SJSA1 (cell line): Measurements from ENCODE around the gene WDR19. TPM values are rescaled to one million over a fixed set of nuclear protein-coding genes. Genes with fewer than 3 reads are reported as not detected.
"Not testable (repeated sequence)": the region's sequence is repeated elsewhere in the genome, so short reads cannot be mapped to it uniquely, and the experiment has no call there.

ENCODE experiments used
- DNase-seq, 2 experiments: peaks; one replicate each; pipeline ENCODE4 v3.0.0-alpha.2; 2015 to 2020; ENCODE audit warnings: low spot score in 2 of 2, low read depth in 1 of 2
- H3K27ac ChIP-seq: fragments of 250-450 bp; sonication (Bioruptor Pico); 2 replicates; pipeline ENCODE4 v1.5.1; 2020; ENCODE audit warnings: mild to moderate bottlenecking, moderate library complexity
- H3K27me3 ChIP-seq: fragments of 250-450 bp; sonication (Bioruptor Pico); replicated peaks from 2 replicates; pipeline ENCODE4 v1.5.1; 2020; ENCODE audit warnings: mild to moderate bottlenecking, moderate library complexity
- H3K36me3 ChIP-seq: fragments of 250-450 bp; sonication (Bioruptor Pico); 2 replicates; pipeline ENCODE4 v1.5.1; 2020; ENCODE audit warnings: mild to moderate bottlenecking
- H3K4me1 ChIP-seq: fragments of 250-450 bp; sonication (Bioruptor Pico); replicated peaks from 2 replicates; pipeline ENCODE4 v1.6.1; 2021; ENCODE audit warnings: mild to moderate bottlenecking
- H3K4me3 ChIP-seq: fragments of 250-450 bp; sonication (Bioruptor Pico); 2 replicates; pipeline ENCODE4 v1.5.1; 2020; ENCODE audit warnings: mild to moderate bottlenecking
- H3K9me3 ChIP-seq: fragments of 250-450 bp; sonication (Bioruptor Pico); replicated peaks from 2 replicates; pipeline ENCODE4 v1.5.1; 2020; ENCODE audit warnings: mild to moderate bottlenecking
- total RNA-seq: library from RNA; depleted of rRNA; stranded (reverse); fragments of >200 nt; shearing (Covaris generic); gene quantifications from 2 replicates; pipeline ENCODE4 v1.2.3, GENCODE V29; 2014

WDR19 gene
- total RNA-seq, 1 experiment from 2014 or later: 11.1 TPM

DNA sequence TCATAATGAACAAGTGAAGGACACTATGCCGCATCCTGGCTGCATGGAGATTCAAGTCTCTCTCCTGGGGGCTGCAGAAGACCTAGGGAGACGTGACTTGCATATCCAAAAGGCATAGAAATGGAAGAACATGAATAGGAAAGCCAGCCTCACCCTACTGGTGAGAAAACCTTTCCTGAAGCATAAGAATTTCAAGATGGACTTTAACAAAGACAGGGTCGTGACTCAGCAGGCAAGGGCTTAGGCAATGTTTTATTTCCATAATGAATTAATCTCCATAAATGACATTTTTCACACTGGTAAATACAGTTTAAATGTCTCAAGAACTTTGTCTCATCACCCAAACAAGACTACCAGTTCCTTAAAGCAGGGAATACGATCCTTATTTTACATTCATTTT is 104.9 kb downstream of the WDR19 start:
- Histone ChIP-seq H3K36me3 (peaks cover 15% of the 10 kb centered on the region), H3K27ac (no peak overlapping the region), H3K27me3 (no peaks in the 10 kb centered on the region), H3K4me3 (no peak overlapping the region), H3K9me3 (no peaks in the 10 kb centered on the region), H3K4me1 (no peaks in the 10 kb centered on the region)
- DNase-seq: no peak

DNA sequence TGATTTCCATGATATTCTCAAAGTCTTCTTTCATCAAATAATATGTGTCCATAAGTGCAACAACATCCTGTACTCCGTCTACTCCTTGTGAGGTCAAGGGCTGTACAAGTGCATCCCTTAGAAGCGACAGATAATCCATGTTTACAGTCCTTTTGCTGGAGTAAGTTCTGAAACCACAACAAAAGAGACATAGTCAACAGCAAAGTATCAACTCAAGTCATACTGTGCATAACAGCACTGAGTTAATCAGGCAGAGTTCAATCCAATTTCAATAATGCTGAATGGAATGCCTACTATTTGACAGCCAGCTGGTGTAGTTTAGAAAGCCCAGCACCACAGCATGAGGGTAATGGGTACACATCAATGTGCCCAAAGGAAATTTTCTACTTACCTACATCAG is 109.4 kb downstream of the WDR19 start:
- Histone ChIP-seq H3K27ac (no peak overlapping the region), H3K9me3 (no peaks in the 10 kb centered on the region), H3K36me3 (peaks cover 24% of the 10 kb centered on the region), H3K4me3 (no peak overlapping the region), H3K27me3 (no peaks in the 10 kb centered on the region), H3K4me1 (no peaks in the 10 kb centered on the region)
- no peak for DNase-seq

DNA sequence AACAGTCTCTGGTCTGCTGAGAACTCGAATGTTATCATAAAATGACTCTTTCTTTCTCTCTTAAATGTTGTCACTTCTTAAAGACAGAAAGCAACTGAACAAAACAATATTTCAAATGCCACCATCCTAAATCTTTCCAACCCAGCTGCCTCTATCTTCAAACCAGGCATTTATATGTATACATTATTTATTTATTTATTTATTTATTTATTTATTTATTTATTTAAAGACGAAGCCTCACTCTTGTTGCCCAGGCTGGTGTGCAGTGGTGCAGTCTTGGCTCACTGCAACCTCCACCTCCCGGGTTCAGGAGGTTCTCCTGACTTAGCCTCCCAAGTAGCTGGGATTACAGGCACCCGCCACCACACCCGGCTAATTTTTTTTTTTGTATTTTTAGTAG is 110.1 kb downstream of the WDR19 start:
- H3K27me3 ChIP-seq, DNase-seq, H3K9me3 ChIP-seq, H3K4me1 ChIP-seq, H3K4me3 ChIP-seq, H3K27ac ChIP-seq: not testable (repeated sequence)
- peaks cover 24% of the 10 kb centered on the region for H3K36me3 ChIP-seq

DNA sequence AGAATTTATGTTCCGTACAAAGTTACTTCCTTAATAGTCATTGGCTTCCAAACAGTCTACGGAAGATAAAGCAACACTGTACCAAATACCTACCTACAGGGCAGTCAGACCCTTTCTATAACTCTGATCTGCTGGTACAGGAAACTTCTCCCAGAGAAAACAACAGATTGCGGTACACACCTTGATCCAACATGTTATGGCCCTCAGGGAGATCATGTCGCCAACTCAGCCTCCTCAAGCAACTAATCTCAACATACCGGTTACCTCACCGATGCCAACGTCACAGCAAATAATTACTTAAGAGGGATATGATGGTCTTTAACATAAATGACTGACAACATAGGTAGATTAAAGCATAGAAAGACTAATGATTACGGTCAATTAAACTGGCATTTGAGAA is 113.5 kb downstream of the WDR19 start:
- H3K27ac ChIP-seq: no peak overlapping the region
- H3K4me3 ChIP-seq: no peak overlapping the region
- no peak for DNase-seq
- H3K36me3 ChIP-seq: peaks cover 23% of the 10 kb centered on the region
- H3K9me3 ChIP-seq: no peaks in the 10 kb centered on the region
- H3K27me3 ChIP-seq: no peaks in the 10 kb centered on the region
- no peaks in the 10 kb centered on the region for H3K4me1 ChIP-seq

DNA sequence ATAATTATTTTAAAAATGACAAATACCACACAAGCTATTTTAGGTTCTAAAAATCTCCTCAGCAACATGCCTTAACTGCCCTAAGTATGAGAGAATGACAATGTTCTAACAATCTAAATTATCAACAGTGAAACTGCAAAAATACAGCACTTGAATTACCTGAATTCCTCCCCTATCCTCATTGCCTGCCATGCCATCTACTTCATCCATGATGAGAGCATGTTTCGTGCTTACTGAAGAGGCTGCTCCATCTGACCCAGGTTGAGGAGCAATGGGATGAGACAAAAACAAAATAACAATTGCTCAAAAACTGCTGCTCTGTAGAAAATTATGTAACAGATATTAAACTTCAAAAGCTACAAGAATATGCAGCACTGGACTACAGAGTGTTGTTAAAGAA is 120.6 kb downstream of the WDR19 start:
- no peak for DNase-seq
- no peaks in the 10 kb centered on the region for H3K9me3 ChIP-seq
- H3K36me3 ChIP-seq: peaks cover 27% of the 10 kb centered on the region
- H3K27me3 ChIP-seq: no peaks in the 10 kb centered on the region
- no peak overlapping the region for H3K27ac ChIP-seq
- no peaks in the 10 kb centered on the region for H3K4me1 ChIP-seq
- no peak overlapping the region for H3K4me3 ChIP-seq

DNA sequence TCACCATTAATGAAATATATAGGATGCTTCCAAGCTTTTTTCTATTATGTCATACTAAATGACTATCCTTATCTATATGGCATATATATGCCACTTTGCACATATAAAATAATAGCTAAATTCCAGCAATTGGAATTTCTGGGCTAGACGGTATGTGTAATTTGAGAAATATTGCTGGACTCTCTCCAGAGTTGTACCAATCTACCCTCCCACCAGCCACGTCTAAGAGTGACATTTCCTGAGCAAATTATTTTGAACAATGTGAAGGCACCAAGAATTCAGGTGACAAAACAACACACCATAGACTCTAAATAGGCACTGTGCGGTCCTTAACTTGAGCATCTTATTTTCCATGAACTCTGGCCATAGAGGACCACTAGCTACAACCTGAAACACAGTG is 121.5 kb downstream of the WDR19 start:
- Histone ChIP-seq H3K36me3 (peaks cover 31% of the 10 kb centered on the region), H3K4me1 (no peaks in the 10 kb centered on the region), H3K4me3 (no peak overlapping the region), H3K27me3 (no peaks in the 10 kb centered on the region), H3K27ac (no peak overlapping the region), H3K9me3 (no peaks in the 10 kb centered on the region)
- DNase-seq: no peak

DNA sequence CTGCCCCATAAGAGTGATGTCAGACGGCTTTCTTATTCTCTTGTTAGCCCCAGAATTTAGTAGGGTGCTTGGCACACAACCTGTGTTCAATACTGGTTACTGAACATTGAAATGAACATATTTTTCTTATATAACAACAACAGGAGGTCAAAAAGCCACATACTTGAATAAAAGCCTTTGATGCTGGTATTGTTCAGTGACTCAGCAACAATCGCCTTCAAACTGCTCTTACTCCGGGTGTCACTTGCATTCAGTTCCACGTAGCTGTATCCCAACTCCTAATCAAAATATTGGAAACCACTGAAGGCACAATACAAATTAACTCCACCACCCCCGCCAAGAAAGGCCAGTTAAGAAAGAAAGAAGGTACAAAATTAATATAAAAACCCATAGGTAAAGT is 122.3 kb downstream of the WDR19 start:
- Histone ChIP-seq H3K36me3 (peaks cover 35% of the 10 kb centered on the region), H3K9me3 (no peaks in the 10 kb centered on the region), H3K4me1 (no peaks in the 10 kb centered on the region), H3K4me3 (no peak overlapping the region), H3K27ac (no peak overlapping the region), H3K27me3 (no peaks in the 10 kb centered on the region)
- no peak for DNase-seq

DNA sequence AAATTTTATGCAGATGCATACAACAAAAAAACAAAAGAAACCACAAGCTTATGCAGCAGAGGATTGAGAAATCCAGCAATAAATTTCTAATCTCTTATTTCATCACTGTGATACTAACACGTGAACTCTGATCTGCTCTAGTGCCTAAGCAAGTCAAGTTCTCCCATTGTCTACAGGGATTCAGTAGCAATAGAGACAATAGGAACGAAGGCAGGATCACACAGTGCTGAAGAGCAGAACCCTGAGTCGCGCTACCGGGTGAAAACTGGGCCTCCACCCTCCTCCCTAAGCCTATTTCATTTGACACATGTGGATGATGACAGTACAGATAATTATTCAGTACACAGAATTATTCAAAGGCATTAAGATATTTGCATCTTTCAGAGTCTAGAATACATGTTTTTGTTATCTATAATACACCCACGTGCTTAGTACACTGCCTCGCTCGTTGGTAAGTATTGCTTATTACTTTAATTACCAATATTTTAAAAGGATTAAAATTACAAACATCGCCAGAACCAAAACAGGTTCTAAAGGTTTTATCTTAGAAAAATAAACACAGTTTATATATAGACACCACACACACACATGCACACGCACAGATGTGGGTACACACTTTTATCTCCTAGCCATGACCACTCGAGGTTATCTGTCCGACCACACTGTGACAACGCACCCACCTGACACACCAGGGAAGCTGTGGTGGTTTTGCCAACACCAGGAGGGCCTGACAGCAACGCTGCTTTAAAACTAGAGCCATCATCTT is 123.8 kb downstream of the WDR19 start:
- no peak overlapping the region for H3K4me3 ChIP-seq
- no peak for DNase-seq
- H3K4me1 ChIP-seq: no peaks in the 10 kb centered on the region
- H3K27me3 ChIP-seq: no peaks in the 10 kb centered on the region
- peaks cover 42% of the 10 kb centered on the region for H3K36me3 ChIP-seq
- H3K9me3 ChIP-seq: no peaks in the 10 kb centered on the region
- H3K27ac ChIP-seq: no peak overlapping the region

DNA sequence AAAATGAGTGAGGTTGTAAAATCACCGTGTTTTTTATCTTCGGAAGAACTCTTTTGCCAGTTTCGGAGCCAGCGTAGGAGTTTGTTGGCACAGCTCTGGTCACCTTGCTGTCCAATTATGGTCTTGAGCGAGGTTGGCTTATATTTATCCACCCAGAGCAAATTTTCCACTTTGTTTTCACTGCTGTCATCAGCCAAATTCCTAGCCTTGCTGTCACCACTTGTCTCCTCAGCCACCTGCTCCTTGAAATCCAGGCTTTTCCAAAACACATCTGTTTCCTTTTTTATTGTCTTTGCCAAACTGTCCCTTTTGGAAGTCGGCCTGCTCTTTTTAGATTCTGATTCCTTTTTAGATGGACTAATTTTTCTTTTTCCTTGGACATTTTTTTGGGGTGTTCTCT is 126.3 kb downstream of the WDR19 start:
- H3K36me3 ChIP-seq: peaks cover 36% of the 10 kb centered on the region
- H3K4me1 ChIP-seq: no peaks in the 10 kb centered on the region
- H3K9me3 ChIP-seq: no peaks in the 10 kb centered on the region
- H3K27ac ChIP-seq: no peak overlapping the region
- H3K27me3 ChIP-seq: no peaks in the 10 kb centered on the region
- H3K4me3 ChIP-seq: no peak overlapping the region
- DNase-seq: no peak

DNA sequence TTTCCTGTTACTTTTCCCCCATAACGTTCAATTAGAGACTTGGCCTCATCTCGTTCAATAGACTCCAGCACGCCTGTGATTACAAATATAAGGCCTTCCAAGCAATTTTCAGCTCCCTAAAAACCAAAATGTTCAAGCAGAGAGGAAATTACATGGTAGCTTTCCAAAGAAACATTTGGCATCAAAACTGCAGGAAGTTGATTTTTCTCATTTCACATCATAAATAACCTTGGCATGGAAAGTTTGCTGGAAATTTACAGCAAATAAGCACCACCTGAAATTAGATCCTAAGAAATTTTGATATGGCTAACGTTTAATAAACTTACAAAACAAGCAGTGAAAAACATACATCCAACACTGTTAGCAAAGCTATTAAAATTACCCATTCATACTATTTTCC is 130.5 kb downstream of the WDR19 start:
- Histone ChIP-seq H3K36me3 (peaks cover 37% of the 10 kb centered on the region), H3K9me3 (no peaks in the 10 kb centered on the region), H3K4me3 (no peak overlapping the region), H3K4me1 (no peaks in the 10 kb centered on the region), H3K27ac (no peak overlapping the region), H3K27me3 (no peaks in the 10 kb centered on the region)
- no peak for DNase-seq

DNA sequence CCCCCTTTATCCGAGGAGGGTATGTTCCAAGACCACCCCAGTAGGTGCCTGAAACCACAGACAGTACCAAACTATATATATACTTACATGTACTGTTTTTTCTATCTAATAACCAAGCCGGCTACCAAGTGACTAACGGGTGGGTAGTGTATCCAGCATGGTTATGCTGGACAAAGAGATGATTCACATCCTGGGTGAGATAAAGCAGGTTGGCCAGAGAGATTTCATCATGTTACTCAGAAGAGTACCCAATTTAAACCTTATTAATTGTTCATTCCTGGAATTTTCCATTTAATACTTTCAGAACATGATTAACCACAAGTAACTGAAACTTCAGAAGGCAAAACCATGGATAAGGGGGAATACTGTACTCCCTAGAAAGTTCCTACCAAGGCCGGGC is 137.3 kb downstream of the WDR19 start:
- Histone ChIP-seq H3K36me3 (peaks cover 16% of the 10 kb centered on the region), H3K4me3 (no peak overlapping the region), H3K9me3 (no peaks in the 10 kb centered on the region), H3K27ac (peak overlapping the region; percentile 92), H3K4me1 (peaks cover 21% of the 10 kb centered on the region), H3K27me3 (no peaks in the 10 kb centered on the region)
- DNase-seq: peak; percentile 54 to 56

DNA sequence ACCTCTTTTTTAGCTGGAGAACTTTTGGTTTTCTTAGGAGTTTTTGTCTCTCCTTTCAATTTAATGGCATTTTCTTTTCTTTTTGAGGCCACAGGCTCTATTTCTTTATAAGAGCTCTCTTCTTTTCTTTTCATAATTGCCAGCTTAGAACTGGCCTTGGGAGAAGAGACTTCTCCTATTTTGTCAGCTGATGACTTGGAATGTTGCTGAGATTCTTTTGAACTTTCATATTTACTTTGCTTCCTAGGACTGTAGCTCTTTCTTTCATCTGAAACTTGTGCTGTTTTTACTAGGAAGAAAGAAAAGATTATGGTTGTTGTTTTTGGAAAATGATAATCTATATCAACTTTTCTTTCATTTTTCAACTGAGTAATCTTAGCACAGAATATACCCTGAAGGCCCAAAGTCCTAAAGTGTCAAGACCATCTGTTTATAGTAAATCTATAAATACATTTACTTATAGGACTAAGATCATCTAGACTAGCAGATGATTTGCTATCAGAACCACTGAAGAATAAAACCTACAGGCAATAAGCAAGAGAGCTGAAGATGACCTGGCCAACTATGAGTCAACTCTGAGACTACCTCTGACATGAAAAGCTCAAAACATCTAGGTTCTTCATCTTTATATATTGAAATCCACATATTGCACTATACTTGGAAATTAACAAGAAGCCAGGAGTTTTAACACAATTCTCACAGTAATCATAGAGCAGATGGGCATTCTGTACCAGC is 138.2 kb downstream of the WDR19 start:
- DNase-seq: peak in 1 of 2 experiments; percentile 23

DNA sequence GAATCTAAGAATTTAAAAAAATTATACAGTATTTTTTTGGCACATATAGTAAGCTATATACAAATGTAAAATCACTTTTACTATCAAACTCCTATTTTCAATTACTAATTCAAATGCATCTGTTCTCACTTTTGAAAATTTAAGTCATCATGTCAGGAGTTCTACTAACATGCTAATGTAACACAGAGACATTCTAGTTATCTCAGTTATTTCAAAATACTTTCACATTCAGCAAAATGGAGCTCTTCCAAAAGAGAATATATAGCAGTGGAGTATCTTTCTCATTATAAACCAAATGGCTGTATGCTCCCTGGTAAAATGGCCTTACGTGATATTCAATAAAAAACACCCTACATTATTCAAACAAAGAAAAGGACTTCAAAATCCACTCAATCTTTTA is 141.5 kb downstream of the WDR19 start:
- Histone ChIP-seq H3K36me3 (peaks cover 17% of the 10 kb centered on the region), H3K27ac (no peak overlapping the region), H3K27me3 (no peaks in the 10 kb centered on the region), H3K9me3 (no peaks in the 10 kb centered on the region), H3K4me3 (no peak overlapping the region), H3K4me1 (peaks cover 21% of the 10 kb centered on the region)
- no peak for DNase-seq

More for the DNA sequence above, 138.2 kb downstream of the WDR19 start:
- H3K27me3 ChIP-seq: no peaks in the 10 kb centered on the region
- H3K4me3 ChIP-seq: no peak overlapping the region
- peak overlapping the region; percentile 92 for H3K27ac ChIP-seq
- peaks cover 12% of the 10 kb centered on the region for H3K36me3 ChIP-seq
- no peaks in the 10 kb centered on the region for H3K9me3 ChIP-seq
- peaks cover 21% of the 10 kb centered on the region for H3K4me1 ChIP-seq

DNA sequence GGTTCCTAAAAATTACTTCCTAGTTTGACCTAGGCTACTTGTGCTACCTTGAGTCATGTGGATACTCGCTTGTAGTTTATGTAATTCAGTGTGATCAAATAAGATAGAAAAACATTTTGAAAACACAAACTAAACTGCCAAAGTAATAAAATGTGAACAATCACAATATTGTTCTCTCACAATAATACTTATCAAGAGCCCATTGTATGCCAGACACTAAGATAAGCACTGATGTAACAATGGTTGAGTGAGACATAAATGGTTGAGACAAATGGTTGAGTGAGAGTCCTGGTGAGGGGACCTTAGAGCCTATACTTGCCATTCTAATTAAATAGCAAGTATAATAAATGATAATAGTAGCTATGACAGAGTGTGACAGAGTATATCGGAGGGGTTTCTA is 142.1 kb downstream of the WDR19 start:
- H3K27me3 ChIP-seq: no peaks in the 10 kb centered on the region
- H3K4me1 ChIP-seq: peaks cover 16% of the 10 kb centered on the region
- no peak overlapping the region for H3K4me3 ChIP-seq
- no peaks in the 10 kb centered on the region for H3K9me3 ChIP-seq
- no peak overlapping the region for H3K27ac ChIP-seq
- no peak for DNase-seq
- H3K36me3 ChIP-seq: peaks cover 17% of the 10 kb centered on the region
